ENCODE results near the gene TRMT10C.
"Not testable (repeated sequence)": the region's sequence is repeated elsewhere in the genome, so short reads cannot be mapped to it uniquely, and the experiment has no call there.

TRMT10C gene

GRCh38 chr3:101561630-101562328 lies at the start of gene TRMT10C:
TSS of gene TRMT10C (plus strand) at chr3:101561868. CDS start at chr3:101564782, 2,914 bp downstream.
- DNase-seq, result peak; percentile 96

GRCh38 chr3:101512396-101512645 lies 49.3 kb upstream of the TRMT10C start:
- DNase-seq, result no peak

GRCh38 chr3:101512646-101513418 lies 48.8 kb upstream of the TRMT10C start, which contains the start of gene SENP7:
TSS of gene SENP7 (minus strand) at chr3:101513212. CDS start at chr3:101513130, 82 bp downstream.
- peak; percentile 84 for DNase-seq

- DNase-seq, result no peak
Observed at GRCh38 chr3:101513419-101513986, 48.2 kb upstream of the TRMT10C start.

- peak; percentile 18 for DNase-seq
Observed at GRCh38 chr3:101518421-101518871, 43.2 kb upstream of the TRMT10C start.

GRCh38 chr3:101519685-101520365 lies 41.8 kb upstream of the TRMT10C start:
- DNase-seq, result no peak

- DNase-seq, result no peak
Observed at GRCh38 chr3:101521211-101521701, 40.4 kb upstream of the TRMT10C start.

- DNase-seq, result no peak
Observed at GRCh38 chr3:101527441-101527840, 34.2 kb upstream of the TRMT10C start.

GRCh38 chr3:101527906-101528305 lies 33.8 kb upstream of the TRMT10C start:
- DNase-seq, result no peak

- no peak for DNase-seq
Observed at GRCh38 chr3:101529816-101530685, 31.6 kb upstream of the TRMT10C start.

GRCh38 chr3:101530686-101531047 lies 31.0 kb upstream of the TRMT10C start:
- no peak for DNase-seq

- no peak for DNase-seq
Observed at GRCh38 chr3:101531473-101532086, 30.1 kb upstream of the TRMT10C start.

- DNase-seq, result no peak
Observed at GRCh38 chr3:101532783-101533602, 28.7 kb upstream of the TRMT10C start.

- DNase-seq, result no peak
Observed at GRCh38 chr3:101533603-101533968, 28.1 kb upstream of the TRMT10C start.

GRCh38 chr3:101535221-101535620 lies 26.4 kb upstream of the TRMT10C start:
- DNase-seq, result no peak

GRCh38 chr3:101536266-101536665 lies 25.4 kb upstream of the TRMT10C start:
- DNase-seq, result no peak

GRCh38 chr3:101536955-101537354 lies 24.7 kb upstream of the TRMT10C start:
- not testable (repeated sequence) for DNase-seq

- DNase-seq, result no peak
Observed at GRCh38 chr3:101542957-101543356, 18.7 kb upstream of the TRMT10C start.

- no peak for DNase-seq
Observed at GRCh38 chr3:101544161-101544850, 17.4 kb upstream of the TRMT10C start.

- no peak for DNase-seq
Observed at GRCh38 chr3:101548527-101549105, 13.1 kb upstream of the TRMT10C start.
